Measurements from ENCODE around the gene NID2.

The NID2 gene

GRCh38 chr14:52025310-52025709 is 43.5 kb downstream of the NID2 start:
- no peak for DNase-seq

- no peak for DNase-seq
These were observed 45.3 kb downstream of the NID2 start for GRCh38 chr14:52023518-52023917.

DNA sequence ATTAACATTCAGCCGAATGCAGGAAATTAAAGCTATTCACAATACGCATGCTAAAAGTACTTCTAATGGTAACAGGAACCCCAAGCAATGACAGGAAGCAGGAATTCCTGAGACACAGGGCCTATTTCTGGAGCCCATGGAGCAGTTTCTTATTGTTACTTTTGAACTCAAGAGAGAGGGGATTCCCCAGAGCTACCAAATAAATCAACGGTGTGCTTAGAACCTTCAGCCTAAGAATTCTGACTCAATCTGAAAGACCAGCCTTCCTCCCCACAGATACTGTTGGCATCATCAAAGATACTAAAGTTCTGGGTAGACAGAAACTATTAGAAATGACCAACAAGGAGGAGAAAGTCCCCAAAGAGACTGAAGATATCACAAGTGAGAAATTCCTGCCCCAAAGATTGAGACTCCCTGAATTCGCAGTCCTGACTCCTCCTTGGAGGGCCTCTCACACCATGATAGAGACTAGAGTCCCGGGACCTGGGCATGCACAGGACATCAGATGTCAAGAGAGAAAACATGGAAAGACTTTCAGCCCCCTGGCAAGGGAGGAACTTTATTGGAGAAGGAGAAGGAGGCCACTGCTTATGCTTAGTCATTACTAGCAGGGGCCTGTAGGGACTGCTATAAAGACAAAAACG is 46.8 kb downstream of the NID2 start:
- DNase-seq = no peak

- DNase-seq = no peak
These were observed 47.8 kb downstream of the NID2 start for GRCh38 chr14:52020866-52021717.

- DNase-seq = no peak
These were observed 48.6 kb downstream of the NID2 start for GRCh38 chr14:52020161-52020714.

GRCh38 chr14:52018970-52019369 is 49.9 kb downstream of the NID2 start:
- no peak for DNase-seq

- no peak for DNase-seq
These were observed 50.6 kb downstream of the NID2 start for GRCh38 chr14:52018252-52018651.

DNA sequence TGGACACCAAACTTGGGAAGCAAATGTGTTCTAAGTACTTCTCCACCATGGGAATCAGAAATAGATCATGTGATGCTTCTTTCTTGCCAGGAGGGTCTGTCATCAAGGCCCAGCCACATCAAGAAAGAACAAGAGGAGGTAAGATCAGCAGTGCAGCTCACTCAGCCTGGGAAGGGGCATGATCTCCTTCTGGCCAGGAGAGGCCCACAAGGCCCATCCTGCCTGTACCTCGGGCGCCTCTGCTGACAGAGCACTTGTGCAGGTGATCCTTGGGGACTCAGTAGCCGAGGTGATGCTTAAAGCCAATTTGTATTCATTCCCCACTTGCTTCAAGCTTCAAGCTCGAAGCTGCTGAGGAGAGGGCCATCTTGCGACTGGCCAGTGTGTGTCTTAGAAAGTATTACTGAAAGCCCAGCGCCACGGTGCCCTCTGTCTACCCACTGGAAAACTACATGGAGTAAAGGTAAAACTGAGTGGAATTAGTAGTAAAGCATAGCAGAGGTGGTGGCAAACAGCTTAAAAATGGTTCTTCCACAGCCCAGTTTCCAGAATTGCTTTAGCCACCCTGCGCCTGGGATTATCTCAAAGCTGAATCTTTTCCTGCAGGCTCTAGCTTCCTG is 53.3 kb downstream of the NID2 start:
- peak; percentile 23 for DNase-seq

DNA sequence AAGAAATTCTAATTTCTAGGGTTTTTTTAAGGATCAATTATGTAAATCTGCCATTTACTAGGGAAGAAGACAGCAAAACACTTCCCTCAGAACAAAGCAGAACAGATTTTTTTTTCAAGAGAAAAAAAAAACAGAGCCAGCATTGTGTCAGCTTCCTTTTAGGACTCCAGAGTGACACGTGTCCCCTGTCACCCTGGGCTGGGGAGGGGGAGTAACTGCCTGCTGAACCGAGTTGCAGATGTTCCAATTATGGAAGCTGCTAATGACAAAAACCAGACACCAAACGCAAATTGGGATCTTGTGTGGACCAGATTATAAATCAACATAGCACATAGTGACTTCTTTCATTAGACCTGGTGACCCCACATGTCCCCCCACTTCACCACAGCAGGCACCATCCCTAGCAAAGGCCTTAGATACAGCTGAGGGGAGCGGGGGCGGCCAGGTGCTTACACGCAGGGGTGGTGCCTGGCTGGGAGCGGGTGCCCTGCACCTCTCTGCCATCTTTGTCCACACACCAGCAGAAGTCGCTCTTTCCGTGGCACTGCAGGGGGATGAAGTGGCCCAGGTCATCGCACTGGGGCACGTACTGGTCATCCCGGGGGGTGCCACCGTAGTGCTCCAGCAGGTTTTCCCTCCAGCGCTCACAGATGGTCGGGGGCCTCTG is 54.1 kb downstream of the NID2 start:
- no peak for DNase-seq

DNA sequence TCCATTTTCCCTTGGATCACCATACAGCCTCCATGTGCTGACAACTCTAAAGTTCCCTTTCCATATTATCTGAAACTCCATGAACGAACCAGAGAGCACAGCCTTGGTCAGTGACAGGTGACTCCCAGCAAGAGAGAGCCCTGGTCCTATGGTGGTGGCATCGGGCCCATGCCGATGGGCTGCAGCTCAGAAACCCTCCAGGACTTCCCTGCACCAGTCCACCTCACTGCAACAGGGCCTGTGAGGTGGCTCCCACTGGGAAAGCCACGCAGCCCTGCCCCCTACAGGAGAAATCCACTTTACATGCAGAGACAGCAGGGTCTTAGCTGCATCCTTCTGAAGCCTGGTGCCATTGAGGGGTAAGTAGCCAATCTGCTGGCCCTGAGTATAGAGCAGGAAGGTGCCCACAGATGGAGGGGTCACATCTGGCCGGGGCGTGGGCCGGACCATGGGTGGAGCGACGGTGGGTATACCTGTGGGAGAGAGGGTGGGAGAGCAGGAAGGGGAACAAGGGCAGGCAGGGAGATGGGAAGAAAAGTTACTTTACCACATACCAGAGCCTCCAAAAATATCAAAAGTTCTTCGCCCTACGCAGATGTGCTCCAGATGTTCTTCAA is 54.8 kb downstream of the NID2 start:
- no peak for DNase-seq

GRCh38 chr14:52012635-52013034 is 56.2 kb downstream of the NID2 start:
- no peak for DNase-seq

DNA sequence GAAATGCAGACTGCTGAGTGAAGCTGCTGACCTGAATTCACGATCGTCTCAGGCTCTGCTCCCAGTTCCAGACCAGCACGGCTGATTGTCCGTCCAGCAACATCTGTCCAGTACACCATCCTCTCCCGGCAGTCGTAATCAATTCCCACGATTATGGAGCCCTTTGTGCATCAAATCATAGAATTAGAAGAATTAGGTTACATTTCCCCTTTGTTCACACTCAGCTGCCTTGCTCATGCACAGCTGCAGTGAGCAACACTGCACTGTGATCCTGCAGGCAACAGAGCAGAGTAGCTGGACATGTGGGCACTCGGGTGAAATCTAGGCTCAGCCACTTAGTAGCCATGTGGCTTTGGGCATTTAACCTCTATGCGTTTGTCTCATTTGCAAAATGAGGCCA is 57.3 kb downstream of the NID2 start:
- no peak for DNase-seq

GRCh38 chr14:52010173-52010693 is 58.6 kb downstream of the NID2 start:
- no peak for DNase-seq

GRCh38 chr14:52008136-52008535 is 60.7 kb downstream of the NID2 start:
- DNase-seq = no peak

DNA sequence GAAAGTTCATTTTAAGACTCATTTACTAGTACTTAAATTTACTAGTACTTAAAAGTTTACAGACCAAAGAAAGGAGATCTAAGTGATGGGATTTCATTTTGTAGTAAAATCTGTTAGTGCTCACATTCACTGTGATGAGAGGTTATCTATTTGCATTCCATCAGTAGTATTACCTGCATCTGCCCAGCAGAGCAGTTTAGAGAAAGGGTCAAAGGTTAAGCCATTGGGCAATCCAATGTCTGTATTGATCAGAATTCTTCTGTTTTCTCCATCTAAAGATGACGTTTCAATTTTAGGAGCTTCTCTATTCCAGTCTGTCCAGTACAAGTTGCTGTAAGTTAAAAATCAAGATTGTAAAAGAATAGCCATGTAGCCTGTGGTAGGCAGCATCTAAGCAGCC is 61.2 kb downstream of the NID2 start:
- no peak for DNase-seq

DNA sequence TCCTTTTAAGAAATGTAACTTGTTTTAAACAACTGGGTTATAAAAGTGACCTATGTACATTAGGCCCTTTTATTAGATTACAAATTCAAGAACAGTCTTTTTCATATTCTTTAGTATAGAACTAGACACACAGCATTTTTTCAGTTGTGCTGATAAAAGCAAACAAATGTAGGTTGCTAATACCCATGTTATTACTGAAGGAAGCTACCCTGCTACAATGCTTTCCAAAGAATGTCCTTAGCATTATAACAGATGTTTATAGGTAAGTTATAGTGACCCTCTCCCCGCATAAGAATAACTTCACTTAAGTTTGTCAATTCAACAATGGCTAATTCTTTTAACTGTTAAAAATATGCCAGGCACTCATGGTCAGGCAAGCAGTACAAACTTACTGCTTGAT is 61.6 kb downstream of the NID2 start:
- no peak for DNase-seq

- DNase-seq = no peak
These were observed 62.5 kb downstream of the NID2 start for GRCh38 chr14:52006361-52006760.

DNA sequence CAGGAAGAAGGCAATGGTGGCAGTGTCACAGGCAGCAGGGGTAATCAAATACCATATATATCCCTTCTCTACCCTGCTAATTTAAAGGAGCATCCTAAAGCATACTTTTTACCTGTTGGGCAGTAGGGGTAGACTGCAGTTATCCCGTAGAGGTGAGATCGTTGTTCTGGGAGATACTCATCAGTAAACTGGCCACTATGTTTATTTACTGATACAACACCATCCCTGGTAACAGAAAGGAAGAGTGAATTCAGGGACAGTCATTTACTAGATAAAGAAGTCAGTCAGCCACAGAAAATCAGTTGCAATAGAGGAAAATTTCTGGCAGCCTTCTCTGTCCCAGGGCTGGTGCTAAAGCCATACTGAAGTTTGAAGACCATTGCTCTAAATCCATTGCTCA is 63.2 kb downstream of the NID2 start:
- no peak for DNase-seq

DNA sequence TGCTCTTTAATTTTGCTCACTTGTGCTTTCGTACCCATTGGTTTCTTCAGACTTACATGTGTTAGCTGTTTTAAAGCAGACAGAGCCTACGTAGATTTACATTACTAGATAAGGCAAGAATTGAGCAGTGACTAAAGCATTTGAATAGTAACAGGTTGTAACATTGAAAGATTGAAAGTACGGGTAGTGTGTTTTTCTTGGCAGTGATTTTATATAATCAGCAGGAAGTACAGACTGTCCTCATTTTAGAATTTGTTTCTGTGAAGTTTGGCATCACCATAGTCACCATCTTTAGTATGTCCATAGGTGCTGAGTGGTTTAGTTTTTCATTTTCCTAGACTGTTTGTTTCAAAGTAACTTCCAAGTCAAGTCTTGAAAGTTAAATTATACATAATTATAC is 65.5 kb downstream of the NID2 start:
- no peak for DNase-seq

- no peak for DNase-seq
These were observed 66.3 kb downstream of the NID2 start for GRCh38 chr14:52002542-52002941.

GRCh38 chr14:52000696-52001095 is 68.2 kb downstream of the NID2 start:
- DNase-seq = no peak

GRCh38 chr14:52000019-52000582 is 68.8 kb downstream of the NID2 start:
- DNase-seq = no peak
